CD14-positive monocyte (primary cell): ENCODE results near the gene MPRIP. TPM values are rescaled to one million over a fixed set of nuclear protein-coding genes. Genes with fewer than 3 reads are reported as not detected.

Source experiments
- DNase-seq, 3 donors: peaks; one replicate each; pipeline ENCODE4 v3.0.0-alpha.2; 2011 to 2022
- H2AFZ ChIP-seq: 2 replicates; pipeline ENCODE4 v1.6.0; 2012; ENCODE audit warnings: mild to moderate bottlenecking, low read depth, low read length, inconsistent platforms; ENCODE audit not compliant: insufficient read depth, poor library complexity, severe bottlenecking
- H3K27ac ChIP-seq, 2 donors: 1 replicate in 1 of 2; 2 replicates in 1 of 2; pipeline ENCODE4 v1.5.1; 2012 to 2013; ENCODE audit warnings: low read length in 2 of 2, control low read depth in 1 of 2, inconsistent platforms in 1 of 2, low read depth in 1 of 2, mild to moderate bottlenecking in 1 of 2
- H3K27me3 ChIP-seq, 2 donors: one replicate each; pipeline versions ENCODE4 v1.6.0 to v1.6.1; 2011 to 2013; ENCODE audit warnings: low read length in 2 of 2; ENCODE audit not compliant: control insufficient read depth in 2 of 2, insufficient read depth in 2 of 2
- H3K36me3 ChIP-seq, 2 donors: replicated peaks in 1 of 2; 1 replicate in 1 of 2; 2 replicates in 1 of 2; pipeline versions ENCODE4 v1.5.1 to v1.6.1; 2012 to 2013; ENCODE audit warnings: low read length in 2 of 2, control low read depth in 1 of 2, inconsistent platforms in 1 of 2, mild to moderate bottlenecking in 1 of 2; ENCODE audit not compliant: insufficient read depth in 2 of 2, control insufficient read depth in 1 of 2
- H3K4me1 ChIP-seq, 2 donors: 1 replicate in 1 of 2; 2 replicates in 1 of 2; pipeline versions ENCODE4 v1.5.1 to v1.6.1; 2012 to 2013; ENCODE audit warnings: low read length in 2 of 2, control low read depth in 1 of 2, inconsistent platforms in 1 of 2, mild to moderate bottlenecking in 1 of 2, moderate library complexity in 1 of 2; ENCODE audit not compliant: insufficient read depth in 2 of 2, control insufficient read depth in 1 of 2
- H3K4me2 ChIP-seq: replicated peaks from 2 replicates; pipeline ENCODE3; 2012; ENCODE audit warnings: low read length, moderate library complexity, mild to moderate bottlenecking; ENCODE audit not compliant: poor library complexity, severe bottlenecking; ENCODE audit errors: extremely low read depth
- H3K4me3 ChIP-seq, 3 experiments: fragments of 200-600 bp in 1 of 3; sonication (generic) in 1 of 3; replicated peaks in 1 of 3; 1 replicate in 2 of 3; 2 replicates in 1 of 3; pipeline ENCODE4 v1.5.1; 2011 to 2013; ENCODE audit warnings: low read length in 3 of 3, mild to moderate bottlenecking in 3 of 3, control low read depth in 2 of 3, low read depth in 2 of 3, inconsistent platforms in 1 of 3, moderate library complexity in 1 of 3
- H3K79me2 ChIP-seq: 2 replicates; pipeline ENCODE4 v1.6.0; 2012; ENCODE audit warnings: mild to moderate bottlenecking, control low read depth, inconsistent platforms, low read length, moderate library complexity; ENCODE audit not compliant: insufficient read depth
- H3K9ac ChIP-seq: 2 replicates; pipeline ENCODE4 v1.6.0; 2017; ENCODE audit warnings: low read length, mild to moderate bottlenecking; ENCODE audit not compliant: insufficient read depth, poor library complexity, severe bottlenecking
- H3K9me3 ChIP-seq, 2 donors: replicated peaks in 1 of 2; 1 replicate in 1 of 2; 2 replicates in 1 of 2; pipeline versions ENCODE4 v1.5.1 to v1.6.1; 2012 to 2013; ENCODE audit warnings: low read length in 2 of 2, control low read depth in 1 of 2; ENCODE audit not compliant: control insufficient read depth in 1 of 2, insufficient read depth in 1 of 2
- H4K20me1 ChIP-seq: 2 replicates; pipeline ENCODE4 v1.6.0; 2012; ENCODE audit warnings: mild to moderate bottlenecking, low read length, control low read depth, moderate library complexity; ENCODE audit not compliant: insufficient read depth
- H3K27ac Mint-ChIP-seq, 7 donors: one replicate each; pipeline ENCODE4 v1.8.0; 2020; ENCODE audit warnings: mild to moderate bottlenecking in 7 of 7, mixed read lengths in 7 of 7, moderate library complexity in 6 of 7, inconsistent platforms in 2 of 7
- H3K27me3 Mint-ChIP-seq, 3 donors: one replicate each; pipeline ENCODE4 v1.8.0; 2021 to 2022; ENCODE audit warnings: low read depth in 3 of 3, mild to moderate bottlenecking in 3 of 3, mixed read lengths in 3 of 3, moderate library complexity in 3 of 3, inconsistent platforms in 1 of 3
- H3K36me3 Mint-ChIP-seq, 2 donors: one replicate each; pipeline ENCODE4 v1.8.0; 2020; ENCODE audit warnings: mixed read lengths in 2 of 2, inconsistent platforms in 1 of 2, mild to moderate bottlenecking in 1 of 2
- H3K4me1 Mint-ChIP-seq: one replicate; pipeline ENCODE4 v1.8.0; 2020; ENCODE audit warnings: mild to moderate bottlenecking, mixed read lengths
- H3K4me3 Mint-ChIP-seq, 2 donors: one replicate each; pipeline ENCODE4 v1.8.0; 2020; ENCODE audit warnings: mild to moderate bottlenecking in 2 of 2, mixed read lengths in 2 of 2, moderate library complexity in 1 of 2
- H3K9me3 Mint-ChIP-seq, 7 donors: one replicate each; pipeline ENCODE4 v1.8.0; 2020 to 2022; ENCODE audit warnings: mixed read lengths in 7 of 7, mild to moderate bottlenecking in 6 of 7, moderate library complexity in 6 of 7, inconsistent platforms in 2 of 7
- WGBS: methylation state at CpG from one replicate; pipeline ENCODE4 v1.1.5; 2013; ENCODE audit warnings: missing lambda C conversion rate; ENCODE audit not compliant: insufficient coverage; 5-methylcytosine and 5-hydroxymethylcytosine counted together
- intact Hi-C, 2 donors: fragments of 100-400 bp; cut with micrococcal nuclease; formaldehyde crosslinking; loops; one replicate each; pipeline versions ENCODE4 v1.15.0 to v1.15.1; 2023
- polyA plus RNA-seq, 3 donors: library from polyadenylated mRNA; depleted of rRNA in 1 of 3; unstranded in 2 of 3; stranded (reverse) in 1 of 3; fragments of 300-500 nt in 2 of 3; fragments of >200 nt in 1 of 3; fragmentation: Illumina TruSeq in 2 of 3; gene quantifications; 1 replicate in 2 of 3; 2 replicates in 1 of 3; pipeline ENCODE4 v1.2.3, GENCODE V29; 2012 to 2021
- TF ChIP-seq, protein P1 (sequence below): fragments of 200-600 bp; IDR thresholded peaks from one replicate; pipeline ENCODE4 v1.8.0; 2022; ENCODE audit warnings: antibody characterized with exemption, mild to moderate bottlenecking

Gene MPRIP
- polyA plus RNA-seq, 3 donors = 2.0 to 48.7 (median 2.5) TPM

DNA sequence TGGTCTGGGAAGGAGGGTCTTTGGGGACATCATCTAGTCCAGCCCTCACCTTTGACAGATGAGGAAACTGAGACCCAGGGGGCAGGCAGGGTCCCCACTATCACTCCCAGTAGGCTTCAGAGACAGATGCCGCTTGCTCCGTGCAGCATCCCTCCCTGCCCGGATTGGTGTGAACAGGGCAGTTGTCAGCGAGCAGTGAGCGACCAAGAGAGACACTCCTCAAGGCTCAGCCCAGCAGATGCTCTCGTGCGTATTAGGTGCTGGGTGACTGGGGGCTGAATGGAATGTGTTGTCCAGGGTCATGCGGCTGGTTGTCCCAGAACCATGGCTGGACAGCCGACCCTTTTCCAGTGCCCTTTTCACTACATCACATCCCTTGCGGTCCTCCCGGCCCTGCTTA, 49.0 kb downstream of the MPRIP start:
- H3K79me2 ChIP-seq = peaks cover 2% of the 10 kb centered on the region
- 100% methylated on average over 6 of the region's 11 CpGs for WGBS

DNA sequence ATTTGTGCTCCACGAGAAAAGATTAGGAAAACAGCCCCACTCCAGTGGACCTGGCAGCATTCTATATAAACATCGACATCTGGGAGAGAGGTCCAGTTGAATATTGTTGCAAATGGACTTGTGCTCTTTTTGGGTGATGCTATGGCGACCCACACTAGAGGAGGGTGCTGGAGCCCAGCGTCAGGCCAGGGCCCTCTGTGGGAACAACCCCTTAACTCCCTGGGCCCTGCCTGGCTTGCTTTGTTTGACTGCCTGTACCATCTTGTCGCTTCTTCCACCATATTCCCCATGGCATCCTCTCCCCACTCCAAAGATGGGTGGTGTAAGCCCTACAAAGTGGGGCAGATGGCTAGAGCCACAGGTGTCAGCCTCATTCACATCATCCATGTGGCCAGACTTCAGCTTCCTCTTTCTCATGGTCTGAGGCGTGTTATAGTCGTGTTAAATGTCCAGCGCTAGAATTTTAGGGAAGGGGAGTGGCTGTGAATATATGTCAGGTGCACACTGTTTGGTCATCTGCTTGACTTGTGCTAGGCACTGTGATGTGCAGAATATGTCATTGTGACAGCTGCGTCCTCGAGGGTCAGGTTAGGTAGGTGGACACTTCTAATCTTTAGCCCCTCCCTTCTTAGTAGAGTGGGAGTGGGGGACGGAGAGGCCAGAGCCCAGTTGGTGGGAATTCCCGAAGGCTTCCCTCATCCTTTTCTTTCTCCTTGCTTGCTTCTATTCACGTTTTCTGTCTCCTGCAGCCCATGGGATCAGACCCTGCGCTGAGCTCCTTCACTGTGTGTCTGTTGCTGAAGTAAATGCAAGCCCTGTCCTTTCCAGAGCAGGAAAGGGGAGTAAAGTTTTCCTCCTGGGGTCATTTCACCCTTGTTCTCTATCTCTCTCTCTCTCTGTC, 49.8 kb downstream of the MPRIP start:
- no peak overlapping the region for H2AFZ ChIP-seq
- Mint-ChIP-seq H3K4me3 (no peak overlapping the region), H3K27me3 (peaks cover 0 to 2% (median 1%) of the 10 kb centered on the region in 3 donors), H3K36me3 (peaks cover 45 to 48% of the 10 kb centered on the region in 2 donors), H3K4me1 (peaks cover 4% of the 10 kb centered on the region), H3K9me3 (no peaks in the 10 kb centered on the region), H3K27ac (peak overlapping the region in 1 of 7 donors; percentile 21)
- peak; percentile 1 to 14 (median 8) for DNase-seq
- H3K4me2 ChIP-seq = no peak overlapping the region
- H3K36me3 ChIP-seq = peaks cover 3 to 60% of the 10 kb centered on the region in 2 donors
- TF ChIP-seq, protein P1, sequence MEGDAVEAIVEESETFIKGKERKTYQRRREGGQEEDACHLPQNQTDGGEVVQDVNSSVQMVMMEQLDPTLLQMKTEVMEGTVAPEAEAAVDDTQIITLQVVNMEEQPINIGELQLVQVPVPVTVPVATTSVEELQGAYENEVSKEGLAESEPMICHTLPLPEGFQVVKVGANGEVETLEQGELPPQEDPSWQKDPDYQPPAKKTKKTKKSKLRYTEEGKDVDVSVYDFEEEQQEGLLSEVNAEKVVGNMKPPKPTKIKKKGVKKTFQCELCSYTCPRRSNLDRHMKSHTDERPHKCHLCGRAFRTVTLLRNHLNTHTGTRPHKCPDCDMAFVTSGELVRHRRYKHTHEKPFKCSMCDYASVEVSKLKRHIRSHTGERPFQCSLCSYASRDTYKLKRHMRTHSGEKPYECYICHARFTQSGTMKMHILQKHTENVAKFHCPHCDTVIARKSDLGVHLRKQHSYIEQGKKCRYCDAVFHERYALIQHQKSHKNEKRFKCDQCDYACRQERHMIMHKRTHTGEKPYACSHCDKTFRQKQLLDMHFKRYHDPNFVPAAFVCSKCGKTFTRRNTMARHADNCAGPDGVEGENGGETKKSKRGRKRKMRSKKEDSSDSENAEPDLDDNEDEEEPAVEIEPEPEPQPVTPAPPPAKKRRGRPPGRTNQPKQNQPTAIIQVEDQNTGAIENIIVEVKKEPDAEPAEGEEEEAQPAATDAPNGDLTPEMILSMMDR = no peak
- no peak overlapping the region for H3K9ac ChIP-seq
- peaks cover 41% of the 10 kb centered on the region for H4K20me1 ChIP-seq
- H3K4me1 ChIP-seq = no peaks in the 10 kb centered on the region
- H3K79me2 ChIP-seq = peaks cover 5% of the 10 kb centered on the region
- no peaks in the 10 kb centered on the region for H3K9me3 ChIP-seq
- intact Hi-C loops = no loop called here
- no peaks in the 10 kb centered on the region for H3K27me3 ChIP-seq
- H3K4me3 ChIP-seq = no peak overlapping the region
- H3K27ac ChIP-seq = no peak overlapping the region
- 90% methylated on average over 2 of the region's 14 CpGs for WGBS

More for the DNA sequence above, 49.0 kb downstream of the MPRIP start:
- H3K27me3 ChIP-seq = no peaks in the 10 kb centered on the region
- H3K9ac ChIP-seq = no peak overlapping the region
- H2AFZ ChIP-seq = no peak overlapping the region
- H3K27ac ChIP-seq = no peak overlapping the region
- no peaks in the 10 kb centered on the region for H3K9me3 ChIP-seq
- H3K4me1 ChIP-seq = no peaks in the 10 kb centered on the region
- H3K9me3 Mint-ChIP-seq = no peaks in the 10 kb centered on the region
- intact Hi-C loops = no loop called here
- no peak for DNase-seq
- TF ChIP-seq, protein P1 = no peak
- H3K4me2 ChIP-seq = no peak overlapping the region
- H3K4me3 ChIP-seq = no peak overlapping the region
- H3K27ac Mint-ChIP-seq = no peak overlapping the region
- H3K27me3 Mint-ChIP-seq = peaks cover 0 to 2% (median 1%) of the 10 kb centered on the region in 3 donors
- peaks cover 37% of the 10 kb centered on the region for H4K20me1 ChIP-seq
- no peak overlapping the region for H3K4me3 Mint-ChIP-seq
- peaks cover 44 to 50% of the 10 kb centered on the region in 2 donors for H3K36me3 Mint-ChIP-seq
- peaks cover 0 to 57% of the 10 kb centered on the region in 2 donors for H3K36me3 ChIP-seq
- H3K4me1 Mint-ChIP-seq = peaks cover 4% of the 10 kb centered on the region
